Measurements from ENCODE around the gene PLA2G6. TPM values are rescaled to one million over a fixed set of nuclear protein-coding genes. Genes with fewer than 3 reads are reported as not detected.
A peak's percentile ranks its signal among the peaks of the same experiment; 100 is the strongest.

Gene PLA2G6
- total and polyA plus RNA-seq, 2 of the 13 experiments (the other 11 are each of a cell fraction or from before 2014, with no cell fraction given), result 4.8 to 11.5 TPM

GRCh38 chr22:38164551-38164918, 17.1 kb downstream of the PLA2G6 start:
- H3K36me3 ChIP-seq (replicated peaks in 1 of 2; ENCODE audit: control insufficient read depth in 1 of 2, insufficient read depth in 2 of 2, low read length in 2 of 2), result no peaks in the 10 kb centered on the region; a peak in 1 of 5 replicates
- DNase-seq (ENCODE audit: low spot score) (no peak), ATAC-seq (peak; percentile 81), FAIRE-seq (peak; percentile 21)
- H3K4me3 ChIP-seq (replicated peaks in 1 of 3; ENCODE audit: insufficient read depth in 1 of 3, low read depth in 2 of 3, low read length in 3 of 3), result peak overlapping the region in 2 of 3 experiments; percentile 23 to 58; a peak in 5 of 6 replicates
- H3K9ac ChIP-seq (ENCODE audit: insufficient read depth, low read depth, low read length), result peak overlapping the region; percentile 50
- POLR2A ChIA-PET, result interaction anchor here (0.7 to 3.6 kb wide), 8 partner anchors 13 to 57 kb away, joined by 3 to 46 read pairs (median 8); partner anchors contain the start of genes BAIAP2L2, MAFF and PLA2G6
- no CpG with 5 or more reads among the region's 7 CpGs for WGBS (ENCODE audit: low lambda C conversion rate)
- H3K4me2 ChIP-seq (ENCODE audit: low read depth, low read length), result peak overlapping the region; percentile 77
- no peaks in the 10 kb centered on the region for H4K20me1 ChIP-seq (ENCODE audit: insufficient read depth, low read length)
- peaks cover 39% of the 10 kb centered on the region for H3K4me1 ChIP-seq (ENCODE audit: insufficient read depth, low read length)
- CTCF ChIA-PET (ENCODE audit: low intra/inter-chr PET ratio, low total read pairs), result no interaction called here
- in situ Hi-C loops (cut with HindIII; ENCODE audit: extremely low pct_ligation_motif_present, low pct_unique_long_range_greater_than_20kb) (no loop called here), intact Hi-C loops (cut with micrococcal nuclease; ENCODE audit: unreplicated experiment) (no loop called here)
- H3K27ac ChIP-seq (ENCODE audit: extremely low read length, insufficient read depth, low read length), result peak overlapping the region; percentile 67
- H3K9me3 ChIP-seq (ENCODE audit: low read length), result no peaks in the 10 kb centered on the region
- no peak overlapping the region for H2AFZ ChIP-seq (ENCODE audit: low read length)
- BruUV-seq (replicated peaks), result TSS peak; percentile 87
- no peaks in the 10 kb centered on the region for H3K27me3 ChIP-seq (ENCODE audit: control insufficient read depth in 1 of 2, insufficient read depth in 2 of 2, low read length in 2 of 2)
- peaks cover 2% of the 10 kb centered on the region for H3K79me2 ChIP-seq (ENCODE audit: insufficient read depth, low read length)
- no peak for TF ChIP-seq ZNF274 (CRISPR knock-in tag; IDR thresholded peaks at IDR 0.05)
- TF ChIP-seq ZBTB21 (CRISPR knock-in tag; IDR thresholded peaks at IDR 0.05), result no peak
- TF ChIP-seq MAZ (IDR thresholded peaks at IDR 0.05; ENCODE audit: borderline replicate concordance, low read depth, low read length), result no peak
- no peak for TF ChIP-seq MAZ (CRISPR knock-in tag; IDR thresholded peaks at IDR 0.05; ENCODE audit: low read depth)
- TF ChIP-seq ZUFSP (CRISPR knock-in tag; IDR thresholded peaks at IDR 0.05; ENCODE audit: borderline replicate concordance), result no peak
- TF ChIP-seq ZNF263 (CRISPR knock-in tag; IDR thresholded peaks at IDR 0.05), result peak; percentile 7; the same call in 1 of the 2 replicates
- TF ChIP-seq, protein P1, sequence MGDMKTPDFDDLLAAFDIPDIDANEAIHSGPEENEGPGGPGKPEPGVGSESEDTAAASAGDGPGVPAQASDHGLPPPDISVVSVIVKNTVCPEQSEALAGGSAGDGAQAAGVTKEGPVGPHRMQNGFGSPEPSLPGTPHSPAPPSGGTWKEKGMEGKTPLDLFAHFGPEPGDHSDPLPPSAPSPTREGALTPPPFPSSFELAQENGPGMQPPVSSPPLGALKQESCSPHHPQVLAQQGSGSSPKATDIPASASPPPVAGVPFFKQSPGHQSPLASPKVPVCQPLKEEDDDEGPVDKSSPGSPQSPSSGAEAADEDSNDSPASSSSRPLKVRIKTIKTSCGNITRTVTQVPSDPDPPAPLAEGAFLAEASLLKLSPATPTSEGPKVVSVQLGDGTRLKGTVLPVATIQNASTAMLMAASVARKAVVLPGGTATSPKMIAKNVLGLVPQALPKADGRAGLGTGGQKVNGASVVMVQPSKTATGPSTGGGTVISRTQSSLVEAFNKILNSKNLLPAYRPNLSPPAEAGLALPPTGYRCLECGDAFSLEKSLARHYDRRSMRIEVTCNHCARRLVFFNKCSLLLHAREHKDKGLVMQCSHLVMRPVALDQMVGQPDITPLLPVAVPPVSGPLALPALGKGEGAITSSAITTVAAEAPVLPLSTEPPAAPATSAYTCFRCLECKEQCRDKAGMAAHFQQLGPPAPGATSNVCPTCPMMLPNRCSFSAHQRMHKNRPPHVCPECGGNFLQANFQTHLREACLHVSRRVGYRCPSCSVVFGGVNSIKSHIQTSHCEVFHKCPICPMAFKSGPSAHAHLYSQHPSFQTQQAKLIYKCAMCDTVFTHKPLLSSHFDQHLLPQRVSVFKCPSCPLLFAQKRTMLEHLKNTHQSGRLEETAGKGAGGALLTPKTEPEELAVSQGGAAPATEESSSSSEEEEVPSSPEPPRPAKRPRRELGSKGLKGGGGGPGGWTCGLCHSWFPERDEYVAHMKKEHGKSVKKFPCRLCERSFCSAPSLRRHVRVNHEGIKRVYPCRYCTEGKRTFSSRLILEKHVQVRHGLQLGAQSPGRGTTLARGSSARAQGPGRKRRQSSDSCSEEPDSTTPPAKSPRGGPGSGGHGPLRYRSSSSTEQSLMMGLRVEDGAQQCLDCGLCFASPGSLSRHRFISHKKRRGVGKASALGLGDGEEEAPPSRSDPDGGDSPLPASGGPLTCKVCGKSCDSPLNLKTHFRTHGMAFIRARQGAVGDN (CRISPR knock-in tag; IDR thresholded peaks at IDR 0.05), result peak; percentile 58
- TF ChIP-seq ZNF768 (CRISPR knock-in tag; IDR thresholded peaks at IDR 0.05), result no peak
- TF ChIP-seq, protein P2, sequence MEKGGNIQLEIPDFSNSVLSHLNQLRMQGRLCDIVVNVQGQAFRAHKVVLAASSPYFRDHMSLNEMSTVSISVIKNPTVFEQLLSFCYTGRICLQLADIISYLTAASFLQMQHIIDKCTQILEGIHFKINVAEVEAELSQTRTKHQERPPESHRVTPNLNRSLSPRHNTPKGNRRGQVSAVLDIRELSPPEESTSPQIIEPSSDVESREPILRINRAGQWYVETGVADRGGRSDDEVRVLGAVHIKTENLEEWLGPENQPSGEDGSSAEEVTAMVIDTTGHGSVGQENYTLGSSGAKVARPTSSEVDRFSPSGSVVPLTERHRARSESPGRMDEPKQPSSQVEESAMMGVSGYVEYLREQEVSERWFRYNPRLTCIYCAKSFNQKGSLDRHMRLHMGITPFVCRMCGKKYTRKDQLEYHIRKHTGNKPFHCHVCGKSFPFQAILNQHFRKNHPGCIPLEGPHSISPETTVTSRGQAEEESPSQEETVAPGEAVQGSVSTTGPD (CRISPR knock-in tag; IDR thresholded peaks at IDR 0.05), result 0 out of 2 replicates have a peak, but pooled peaks have one; percentile 30
- 0 out of 2 replicates have a peak, but pooled peaks have one; percentile 50 for TF ChIP-seq ZNF569 (CRISPR knock-in tag; IDR thresholded peaks at IDR 0.05; ENCODE audit: borderline replicate concordance)
- TF ChIP-seq RAD21 (CRISPR knock-in tag; IDR thresholded peaks at IDR 0.05), result no peak
- TF ChIP-seq, protein P3, sequence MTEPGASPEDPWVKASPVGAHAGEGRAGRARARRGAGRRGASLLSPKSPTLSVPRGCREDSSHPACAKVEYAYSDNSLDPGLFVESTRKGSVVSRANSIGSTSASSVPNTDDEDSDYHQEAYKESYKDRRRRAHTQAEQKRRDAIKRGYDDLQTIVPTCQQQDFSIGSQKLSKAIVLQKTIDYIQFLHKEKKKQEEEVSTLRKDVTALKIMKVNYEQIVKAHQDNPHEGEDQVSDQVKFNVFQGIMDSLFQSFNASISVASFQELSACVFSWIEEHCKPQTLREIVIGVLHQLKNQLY (CRISPR knock-in tag; IDR thresholded peaks at IDR 0.05), result no peak
- TF ChIP-seq ZFY (CRISPR knock-in tag; IDR thresholded peaks at IDR 0.05), result peak; percentile 64
- TF ChIP-seq ZNF879 (CRISPR knock-in tag; IDR thresholded peaks at IDR 0.05), result no peak
- TF ChIP-seq MATR3 (CRISPR knock-in tag; IDR thresholded peaks at IDR 0.05), result no peak
